Heart left ventricle (tissue), 16 donors: Measurements from ENCODE around the gene CCDC69. TPM values are rescaled to one million over a fixed set of nuclear protein-coding genes. Genes with fewer than 3 reads are reported as not detected.

ENCODE experiments used
- ATAC-seq, 4 donors: fragments of 200-7000 bp; cut with Tn5 transposase; one replicate each; pipeline ENCODE4 v1.9.1; 2020 to 2022; ENCODE audit warnings: moderate library complexity in 4 of 4, mild to moderate bottlenecking in 3 of 4, moderate number of reproducible peaks in 1 of 4
- DNase-seq, 5 donors: peaks; one replicate each; pipeline ENCODE4 v3.0.0-alpha.2; 2020
- H3K27ac ChIP-seq, 12 donors: fragments of 200-600 bp; sonication (generic) in 4 of 12; one replicate each; pipeline versions ENCODE4 v1.5.0 to v1.8.0; 2016 to 2022; ENCODE audit warnings: mild to moderate bottlenecking in 2 of 12
- H3K27me3 ChIP-seq, 9 donors: fragments of 200-600 bp; sonication (generic) in 2 of 9; one replicate each; pipeline versions ENCODE4 v1.5.1 to v1.8.0; 2016 to 2022; ENCODE audit warnings: mild to moderate bottlenecking in 3 of 9
- H3K36me3 ChIP-seq, 9 donors: fragments of 200-600 bp; sonication (generic) in 2 of 9; one replicate each; pipeline versions ENCODE4 v1.5.0 to v1.8.0; 2018 to 2022; ENCODE audit warnings: mild to moderate bottlenecking in 2 of 9
- H3K4me1 ChIP-seq, 12 donors: fragments of 200-600 bp; sonication (generic) in 4 of 12; one replicate each; pipeline versions ENCODE4 v1.5.0 to v1.8.0; 2016 to 2022; ENCODE audit warnings: mild to moderate bottlenecking in 3 of 12
- H3K4me3 ChIP-seq, 12 donors: fragments of 200-600 bp; sonication (generic) in 4 of 12; one replicate each; pipeline versions ENCODE4 v1.5.0 to v1.8.0; 2017 to 2022; ENCODE audit warnings: mild to moderate bottlenecking in 9 of 12, moderate library complexity in 4 of 12
- H3K9me3 ChIP-seq, 12 donors: fragments of 200-600 bp; sonication (generic) in 4 of 12; one replicate each; pipeline versions ENCODE4 v1.5.0 to v1.8.0; 2016 to 2022; ENCODE audit warnings: mild to moderate bottlenecking in 1 of 12
- CTCF ChIP-seq, 12 donors: fragments of 200-600 bp; sonication (generic) in 4 of 12; IDR thresholded peaks; one replicate each; pipeline versions ENCODE4 v1.5.0 to v1.8.0; 2018 to 2022; ENCODE audit warnings: antibody characterized with exemption in 12 of 12, mild to moderate bottlenecking in 5 of 12
- POLR2A ChIP-seq, 2 donors: fragments of 450-650 bp; IDR thresholded peaks; one replicate each; pipeline ENCODE4 v1.6.1; 2017; ENCODE audit warnings: antibody characterized with exemption in 2 of 2, mild to moderate bottlenecking in 2 of 2, moderate library complexity in 2 of 2
- WGBS, 4 donors: extraction: QIAGEN DNeasy Blood & Tissue Kit in 2 of 4; methylation state at CpG; one replicate each; pipeline versions ENCODE4 v1.1.5 to v1.1.7; 2013 to 2018; 5-methylcytosine and 5-hydroxymethylcytosine counted together
- intact Hi-C, 10 donors: fragments of 100-400 bp; cut with DNase I; formaldehyde crosslinking; loops; one replicate each; pipeline versions ENCODE4 v1.11.1 to v1.14.2; 2022
- polyA plus RNA-seq, 2 donors: library from polyadenylated mRNA; stranded (reverse); fragments of 200-250 nt; gene quantifications; one replicate each; pipeline ENCODE4 v1.2.3, GENCODE V29; 2013
- total RNA-seq, 9 donors: library from RNA; depleted of rRNA in 2 of 9; stranded (reverse); fragments of >200 nt in 2 of 9; fragmentation: NEBNext Ultra II Directional in 3 of 9; extraction: Animal tissue kit (Norgen Biotek cat#: 25700) in 3 of 9; gene quantifications; one replicate each; pipeline versions ENCODE4 v1.1.0 to v1.2.4, GENCODE V29; 2016 to 2023
- donor health status: ischemic (EF 13 %, LVEDD 7.1; RV severe dilation, severe dysfunction).
- donor health status: healthy with polysubstance abuse.
- donor health status: DM: no; HTN: yes; CAD: no.
- donor health status: DM: no; HTN: no; CAD: no.
- donor health status: ischemic (EF 25% LVEDD 6.9; RV normal size, moderate dysfunction).
- donor health status: ischemic (EF 25% LVEDD 5.7; RV mildly dilated, moderate dysfunction).
- donor health status: healthy.
- donor health status: DM: yes; HTN: yes; CAD: no.
- donor health status: ischemic (EF 35%, LVEDD 5.7; RV mildly dilated, moderate dysfunction).
- donor health status: nonischemic (EF 11% LVEDD 7.7; RV severe dilation, severe dysfunction).
- donor health status: DM: yes; HTN: yes; CAD: no.
- donor health status: PGD.
- donor health status: ischemic (EF 29% LVEDD 5.4; RV normal size, mild dysfunction).
- donor health status: nonischemic (EF 23%, LVEDD 6.1; RV moderate dilation, normal function).

Gene CCDC69
- total and polyA plus RNA-seq, 11 donors: 82.5 to 245 (median 119) TPM

- peaks cover 0 to 87% (median 65%) of the 10 kb centered on the region in 9 donors for H3K36me3 ChIP-seq
- no peak overlapping the region for H3K27ac ChIP-seq
- no peak for DNase-seq
- WGBS, 4 donors: 84 to 91% (median 89%) methylated on average over 7 of the region's 7 CpGs
- H3K4me1 ChIP-seq: peaks cover 0 to 8% (median 0%) of the 10 kb centered on the region in 12 donors
- TF ChIP-seq POLR2A (IDR thresholded peaks at IDR 0.05) (no peak), CTCF (IDR thresholded peaks at IDR 0.05) (no peak)
- H3K27me3 ChIP-seq: no peaks in the 10 kb centered on the region
- ATAC-seq: no peak
- no peak overlapping the region for H3K4me3 ChIP-seq
- intact Hi-C loops: loop anchor here in 1 of 10 donors (5.0 kb wide), 1 partner anchor 39 kb away; the partner anchor contains the start of gene CCDC69
- peaks cover 0 to under 1% (median 0%) of the 10 kb centered on the region in 12 donors for H3K9me3 ChIP-seq
Measured at GRCh38 chr5:151183456-151184245, 40.2 kb downstream of the CCDC69 start.

- ATAC-seq (no peak), DNase-seq (no peak)
- intact Hi-C loops: loop anchor here in 1 of 10 donors (5.0 kb wide), 1 partner anchor 39 kb away; the partner anchor contains the start of gene CCDC69
- TF ChIP-seq CTCF (IDR thresholded peaks at IDR 0.05) (no peak), POLR2A (IDR thresholded peaks at IDR 0.05) (no peak)
- Histone ChIP-seq H3K27me3 (no peaks in the 10 kb centered on the region), H3K4me3 (no peak overlapping the region), H3K36me3 (peaks cover 0 to 81% (median 58%) of the 10 kb centered on the region in 9 donors), H3K27ac (no peak overlapping the region), H3K9me3 (no peaks in the 10 kb centered on the region), H3K4me1 (peaks cover 0 to 8% (median 0%) of the 10 kb centered on the region in 12 donors)
- 81 to 88% (median 85%) methylated on average over 7 to 8 of the region's 8 CpGs for WGBS, 4 donors
Measured at GRCh38 chr5:151182976-151183375, 40.9 kb downstream of the CCDC69 start.

- TF ChIP-seq POLR2A (IDR thresholded peaks at IDR 0.05) (no peak), CTCF (IDR thresholded peaks at IDR 0.05) (no peak)
- Histone ChIP-seq H3K4me1 (peaks cover 0 to 8% (median 0%) of the 10 kb centered on the region in 12 donors), H3K9me3 (no peaks in the 10 kb centered on the region), H3K4me3 (no peak overlapping the region), H3K27me3 (no peaks in the 10 kb centered on the region), H3K27ac (no peak overlapping the region), H3K36me3 (peaks cover 0 to 76% (median 53%) of the 10 kb centered on the region in 9 donors)
- DNase-seq: no peak
- 75 to 85% (median 81%) methylated on average over 4 of the region's 4 CpGs for WGBS, 4 donors
- no peak for ATAC-seq
- intact Hi-C loops: loop anchor here in 1 of 10 donors (5.0 kb wide), 1 partner anchor 40 kb away; the partner anchor contains the start of gene CCDC69
Measured at GRCh38 chr5:151182524-151182900, 41.4 kb downstream of the CCDC69 start.

GRCh38 chr5:151181818-151182523 is 41.9 kb downstream of the CCDC69 start:
- H3K4me3 ChIP-seq: no peak overlapping the region
- intact Hi-C loops: loop anchor here in 1 of 10 donors (5.0 kb wide), 1 partner anchor 40 kb away; the partner anchor contains the start of gene CCDC69
- H3K36me3 ChIP-seq: peaks cover 0 to 72% (median 50%) of the 10 kb centered on the region in 9 donors
- H3K27me3 ChIP-seq: no peaks in the 10 kb centered on the region
- H3K27ac ChIP-seq: no peak overlapping the region
- no peaks in the 10 kb centered on the region for H3K9me3 ChIP-seq
- H3K4me1 ChIP-seq: peaks cover 0 to 7% (median 0%) of the 10 kb centered on the region in 12 donors
- ATAC-seq (peak in 1 of 4 donors; percentile 45), DNase-seq (no peak)
- TF ChIP-seq POLR2A (IDR thresholded peaks at IDR 0.05) (no peak), CTCF (IDR thresholded peaks at IDR 0.05) (no peak)
- 61 to 77% (median 66%) methylated on average over 4 of the region's 4 CpGs for WGBS, 4 donors
